Uterus (tissue), 4 donors: ENCODE measurements around the gene ORAI2. TPM values are rescaled to one million over a fixed set of nuclear protein-coding genes. Genes with fewer than 3 reads are reported as not detected.
"Not testable (repeated sequence)": the region's sequence is repeated elsewhere in the genome, so short reads cannot be mapped to it uniquely, and the experiment has no call there.

ENCODE experiments used
- DNase-seq, 2 donors: peaks; one replicate each; pipeline ENCODE4 v3.0.0-alpha.2; 2019 to 2020
- H3K27ac ChIP-seq, 2 donors: fragments of 200-600 bp; sonication (generic); 1 replicate in 1 of 2; 2 replicates in 1 of 2; pipeline ENCODE4 v1.5.1; 2016 to 2018
- H3K27me3 ChIP-seq, 2 donors: fragments of 200-600 bp; sonication (generic); one replicate each; pipeline ENCODE4 v1.5.1; 2018 to 2019; ENCODE audit warnings: control low read depth in 1 of 2
- H3K36me3 ChIP-seq, 2 donors: fragments of 200-600 bp; sonication (generic); one replicate each; pipeline ENCODE4 v1.5.1; 2019; ENCODE audit warnings: control low read depth in 1 of 2
- H3K4me1 ChIP-seq, 2 donors: fragments of 200-600 bp; sonication (generic); one replicate each; pipeline ENCODE4 v1.5.1; 2018 to 2019; ENCODE audit warnings: control low read depth in 1 of 2
- H3K4me3 ChIP-seq, 2 donors: fragments of 200-600 bp; sonication (generic); 1 replicate in 1 of 2; 2 replicates in 1 of 2; pipeline ENCODE4 v1.5.1; 2018 to 2019; ENCODE audit warnings: mild to moderate bottlenecking in 1 of 2
- H3K9me3 ChIP-seq, 2 donors: fragments of 200-600 bp; sonication (generic); one replicate each; pipeline ENCODE4 v1.5.1; 2019; ENCODE audit warnings: control low read depth in 1 of 2
- POLR2A ChIP-seq, 2 donors: fragments of 450-650 bp; IDR thresholded peaks; one replicate each; pipeline ENCODE4 v1.6.1; 2016; ENCODE audit warnings: antibody characterized with exemption in 2 of 2, mild to moderate bottlenecking in 1 of 2, moderate library complexity in 1 of 2
- intact Hi-C: fragments of 100-400 bp; cut with DNase I; formaldehyde crosslinking; loops from one replicate; pipeline ENCODE4 v1.15.1; 2023; ENCODE audit warnings: low total_unique reads
- total RNA-seq, 4 donors: library from RNA; depleted of rRNA in 3 of 4; stranded (reverse); fragments of >200 nt in 3 of 4; gene quantifications; one replicate each; pipeline versions ENCODE4 v1.1.0 to v1.2.4, GENCODE V29; 2014 to 2023
- TF ChIP-seq, protein P1 (sequence below), 4 experiments: fragments of 200-600 bp in 2 of 4; fragments of 450-650 bp in 2 of 4; sonication (generic) in 2 of 4; IDR thresholded peaks; one replicate each; pipeline ENCODE4 v1.5.1; 2016 to 2019; ENCODE audit warnings: antibody characterized with exemption in 4 of 4, mild to moderate bottlenecking in 2 of 4, moderate library complexity in 1 of 4
- donor health status: DM: yes; HTN: yes; CAD: no.

ORAI2 gene
- total RNA-seq, 4 donors from 2014 or later: 15.6 to 48.9 (median 39.0) TPM

- Histone ChIP-seq H3K27me3 (no peaks in the 10 kb centered on the region), H3K9me3 (no peaks in the 10 kb centered on the region), H3K36me3 (no peaks in the 10 kb centered on the region), H3K27ac (no peak overlapping the region), H3K4me1 (no peaks in the 10 kb centered on the region), H3K4me3 (no peak overlapping the region)
- no peak for TF ChIP-seq POLR2A (IDR thresholded peaks at IDR 0.05)
- TF ChIP-seq, protein P1, sequence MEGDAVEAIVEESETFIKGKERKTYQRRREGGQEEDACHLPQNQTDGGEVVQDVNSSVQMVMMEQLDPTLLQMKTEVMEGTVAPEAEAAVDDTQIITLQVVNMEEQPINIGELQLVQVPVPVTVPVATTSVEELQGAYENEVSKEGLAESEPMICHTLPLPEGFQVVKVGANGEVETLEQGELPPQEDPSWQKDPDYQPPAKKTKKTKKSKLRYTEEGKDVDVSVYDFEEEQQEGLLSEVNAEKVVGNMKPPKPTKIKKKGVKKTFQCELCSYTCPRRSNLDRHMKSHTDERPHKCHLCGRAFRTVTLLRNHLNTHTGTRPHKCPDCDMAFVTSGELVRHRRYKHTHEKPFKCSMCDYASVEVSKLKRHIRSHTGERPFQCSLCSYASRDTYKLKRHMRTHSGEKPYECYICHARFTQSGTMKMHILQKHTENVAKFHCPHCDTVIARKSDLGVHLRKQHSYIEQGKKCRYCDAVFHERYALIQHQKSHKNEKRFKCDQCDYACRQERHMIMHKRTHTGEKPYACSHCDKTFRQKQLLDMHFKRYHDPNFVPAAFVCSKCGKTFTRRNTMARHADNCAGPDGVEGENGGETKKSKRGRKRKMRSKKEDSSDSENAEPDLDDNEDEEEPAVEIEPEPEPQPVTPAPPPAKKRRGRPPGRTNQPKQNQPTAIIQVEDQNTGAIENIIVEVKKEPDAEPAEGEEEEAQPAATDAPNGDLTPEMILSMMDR (IDR thresholded peaks at IDR 0.05): no peak
- intact Hi-C loops: no loop called here
- DNase-seq: no peak
These were observed 39.0 kb downstream of the ORAI2 start for GRCh38 chr7:102472126-102473041.

- DNase-seq: peak in 1 of 2 donors; percentile 15
- Histone ChIP-seq H3K36me3 (no peaks in the 10 kb centered on the region), H3K27ac (no peak overlapping the region), H3K27me3 (no peaks in the 10 kb centered on the region), H3K4me1 (no peaks in the 10 kb centered on the region), H3K4me3 (no peak overlapping the region), H3K9me3 (no peaks in the 10 kb centered on the region)
- TF ChIP-seq POLR2A (IDR thresholded peaks at IDR 0.05): no peak
- TF ChIP-seq, protein P1 (IDR thresholded peaks at IDR 0.05): no peak
- intact Hi-C loops: no loop called here
These were observed 40.1 kb downstream of the ORAI2 start for GRCh38 chr7:102473271-102473991.

- H3K4me3 ChIP-seq, intact Hi-C loops, H3K27me3 ChIP-seq, H3K9me3 ChIP-seq, H3K36me3 ChIP-seq, H3K27ac ChIP-seq, H3K4me1 ChIP-seq: not testable (repeated sequence)
- peak in 1 of 2 donors; percentile 7 for DNase-seq
These were observed 40.7 kb downstream of the ORAI2 start for GRCh38 chr7:102474116-102474515.

- H3K9me3 ChIP-seq, H3K27me3 ChIP-seq, H3K27ac ChIP-seq, H3K36me3 ChIP-seq, intact Hi-C loops, H3K4me3 ChIP-seq, H3K4me1 ChIP-seq: not testable (repeated sequence)
- DNase-seq: peak in 1 of 2 donors; percentile 7
These were observed 41.5 kb downstream of the ORAI2 start for GRCh38 chr7:102474736-102475435.

DNA sequence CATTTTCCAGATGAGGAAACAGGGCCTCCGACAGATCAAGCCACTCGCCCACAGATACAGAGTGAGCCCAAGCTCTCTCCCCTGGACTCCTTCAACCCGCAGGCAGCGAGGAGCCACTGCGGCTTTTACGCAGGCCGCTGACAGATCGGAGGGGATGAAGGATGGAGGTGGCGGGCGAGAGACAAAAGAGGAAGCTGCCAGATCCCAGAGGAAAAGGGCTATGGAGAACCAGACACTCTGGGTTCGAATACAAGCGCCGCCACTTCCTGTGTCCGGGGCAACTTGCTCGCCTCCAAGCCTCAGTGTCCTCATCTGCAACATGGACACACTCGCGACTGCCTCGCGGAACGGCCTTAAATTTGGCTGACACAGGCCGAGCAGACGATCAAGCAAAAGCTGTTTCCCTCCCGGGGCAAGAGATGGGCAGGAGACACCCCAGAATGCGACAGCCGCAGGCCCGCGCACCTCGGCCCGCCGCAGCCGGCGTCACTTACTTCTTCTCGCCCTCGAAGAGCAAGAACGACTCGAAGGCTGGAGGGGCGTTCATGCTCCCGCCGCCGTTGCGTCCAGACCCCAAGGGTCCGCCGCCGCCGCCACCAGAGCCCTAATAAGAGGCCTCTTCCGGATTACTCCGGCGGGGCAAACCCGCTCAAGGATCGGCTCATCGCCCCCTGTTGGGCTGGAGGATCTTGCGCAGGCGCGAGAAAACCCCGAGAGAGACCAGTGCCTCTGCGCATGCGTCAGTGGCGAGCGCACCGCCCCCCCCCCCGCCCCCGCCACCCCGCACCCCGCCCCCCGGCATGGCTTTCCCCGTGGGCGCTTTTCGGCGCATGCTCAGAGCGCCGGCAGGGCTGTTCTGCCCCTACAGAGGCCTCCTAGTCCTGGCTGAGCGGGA, 45.2 kb downstream of the ORAI2 start, which contains the start of gene POLR2J:
Gene POLR2J (minus strand): TSS at position 609 of the 895 bp plus-strand sequence. CDS start 62 bp downstream, at position 547.
- H3K36me3 ChIP-seq, H3K9me3 ChIP-seq, H3K4me1 ChIP-seq, intact Hi-C loops, H3K27me3 ChIP-seq: not testable (repeated sequence)
- Histone ChIP-seq H3K4me3 (peak within 1 kb of the TSS; percentile 52 to 56), H3K27ac (peak within 1 kb of the TSS in 1 of 2 donors; percentile 54)
- DNase-seq: peak; percentile 82 to 91
- peak in 1 of 2 donors; percentile 21 for TF ChIP-seq POLR2A (IDR thresholded peaks at IDR 0.05)
- TF ChIP-seq, protein P1 (IDR thresholded peaks at IDR 0.05): peak; percentile 55 to 64 (median 62)

GRCh38 chr7:102479209-102479584, 45.8 kb downstream of the ORAI2 start:
- H3K27me3 ChIP-seq, H3K4me1 ChIP-seq, H3K4me3 ChIP-seq, H3K27ac ChIP-seq, intact Hi-C loops, H3K9me3 ChIP-seq, DNase-seq, H3K36me3 ChIP-seq: not testable (repeated sequence)
